ENCODE results near the gene KIF3B.
A peak's percentile ranks its signal among the peaks of the same experiment; 100 is the strongest.
"Not testable (repeated sequence)": the region's sequence is repeated elsewhere in the genome, so short reads cannot be mapped to it uniquely, and the experiment has no call there.

KIF3B gene

DNA sequence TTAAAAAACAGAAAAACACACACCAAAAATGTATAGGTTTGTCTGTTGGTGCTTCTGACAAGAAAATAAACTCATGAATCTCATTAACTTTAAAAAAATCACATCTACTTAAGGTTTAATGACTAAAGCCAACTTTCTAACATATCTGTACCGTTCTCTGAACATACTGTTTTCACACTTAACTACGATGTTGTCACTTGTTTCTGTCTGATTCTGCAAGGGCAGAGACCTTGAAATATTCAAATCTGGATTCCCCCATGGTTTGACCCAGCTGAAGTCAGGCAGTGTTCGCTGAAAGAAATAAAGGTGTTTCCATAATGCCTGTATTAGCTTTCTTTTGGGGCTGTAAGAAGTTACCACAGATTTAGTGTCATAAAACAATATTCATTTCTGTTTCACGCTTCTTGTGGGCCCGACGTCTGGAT, 78.0 kb downstream of the KIF3B start:
- DNase-seq (ENCODE audit: extremely low read depth in 1 of 2, low read depth in 1 of 2): no peak

DNA sequence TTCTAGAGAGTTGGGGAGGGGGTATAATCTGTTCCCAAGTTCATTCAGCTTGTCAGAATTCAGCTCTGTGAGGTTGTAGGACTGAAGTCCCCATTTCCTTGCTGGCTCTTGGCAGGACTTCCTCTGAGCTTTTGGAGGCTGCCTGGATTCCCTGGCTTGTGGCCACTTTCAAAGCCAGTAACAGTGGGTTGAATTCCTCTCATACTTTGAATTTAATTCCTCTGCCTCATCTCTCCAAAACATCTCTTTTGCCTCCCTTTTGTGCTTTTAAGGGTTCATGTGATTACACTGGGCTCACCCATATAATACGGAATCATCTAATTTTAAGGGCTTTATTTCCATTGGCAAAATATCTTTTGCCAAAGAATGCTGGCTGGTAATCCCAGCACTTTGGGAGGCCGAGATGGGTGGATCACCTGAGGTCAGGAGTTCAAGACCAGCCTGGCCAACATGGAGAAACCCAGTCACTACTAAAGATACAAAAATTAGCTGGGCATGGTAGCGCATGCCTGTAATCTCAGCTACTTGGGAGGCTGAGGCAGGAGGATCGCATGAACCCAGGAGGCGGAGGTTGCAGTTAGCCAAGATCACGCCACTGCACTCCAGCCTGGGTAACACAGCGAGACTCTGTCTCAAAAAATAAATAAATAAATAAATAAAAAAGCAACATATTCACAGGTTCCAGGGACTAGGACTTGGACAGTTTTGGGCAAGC, 78.6 kb downstream of the KIF3B start:
- DNase-seq (ENCODE audit: extremely low read depth in 1 of 2, low read depth in 1 of 2): not testable (repeated sequence)

GRCh38 chr20:32356622-32357374, 79.3 kb downstream of the KIF3B start:
- no peak for DNase-seq (ENCODE audit: extremely low read depth in 1 of 2, low read depth in 1 of 2)

- no peak for DNase-seq (ENCODE audit: extremely low read depth in 1 of 2, low read depth in 1 of 2)
These were observed 80.0 kb downstream of the KIF3B start for GRCh38 chr20:32357375-32357868.

DNA sequence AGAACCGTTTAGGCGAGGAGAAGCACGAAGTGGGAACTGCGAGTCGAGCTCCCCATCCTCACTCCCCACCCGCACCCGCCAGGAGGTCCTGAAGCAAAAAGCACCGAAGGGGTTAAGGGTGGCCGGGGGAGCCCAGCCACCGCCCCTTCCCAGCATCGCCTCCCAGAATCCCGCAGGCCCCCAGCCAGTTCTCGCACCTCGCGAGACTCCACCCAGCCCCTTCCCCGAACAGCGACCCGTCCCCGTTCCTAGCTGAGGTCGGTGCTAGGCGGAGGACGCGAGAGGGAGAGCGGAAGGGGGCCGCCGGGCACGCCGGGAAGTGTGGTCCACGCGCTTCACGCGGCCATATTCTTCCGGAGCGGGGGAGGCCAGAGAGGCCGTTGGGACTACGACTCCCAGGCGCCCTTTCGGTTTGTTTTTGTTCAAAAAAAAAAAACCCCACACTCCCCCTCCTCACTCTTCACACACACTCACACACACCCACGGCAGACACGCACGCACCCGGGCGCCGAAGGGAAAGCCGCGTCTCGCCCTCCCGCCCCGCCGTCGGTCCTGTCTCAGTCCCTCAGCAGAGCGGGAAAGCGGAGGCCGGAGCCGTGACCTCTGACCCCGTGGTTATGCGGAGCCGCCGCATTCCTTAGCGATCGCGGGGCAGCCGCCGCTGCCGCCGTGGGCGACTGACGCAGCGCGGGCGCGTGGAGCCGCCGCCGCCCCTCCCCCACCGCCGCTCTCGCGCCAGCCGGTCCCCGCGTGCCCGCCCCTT, 80.6 kb downstream of the KIF3B start, which contains the start of gene ASXL1:
TSS of gene ASXL1 (plus strand) at position 463 of the 763 bp plus-strand sequence. CDS start 445 bp downstream, outside the sequence.
- peak; percentile 92 to 95 for DNase-seq (ENCODE audit: extremely low read depth in 1 of 2, low read depth in 1 of 2)

- no peak for DNase-seq (ENCODE audit: extremely low read depth in 1 of 2, low read depth in 1 of 2)
These were observed 81.1 kb downstream of the KIF3B start for GRCh38 chr20:32358632-32358882.

DNA sequence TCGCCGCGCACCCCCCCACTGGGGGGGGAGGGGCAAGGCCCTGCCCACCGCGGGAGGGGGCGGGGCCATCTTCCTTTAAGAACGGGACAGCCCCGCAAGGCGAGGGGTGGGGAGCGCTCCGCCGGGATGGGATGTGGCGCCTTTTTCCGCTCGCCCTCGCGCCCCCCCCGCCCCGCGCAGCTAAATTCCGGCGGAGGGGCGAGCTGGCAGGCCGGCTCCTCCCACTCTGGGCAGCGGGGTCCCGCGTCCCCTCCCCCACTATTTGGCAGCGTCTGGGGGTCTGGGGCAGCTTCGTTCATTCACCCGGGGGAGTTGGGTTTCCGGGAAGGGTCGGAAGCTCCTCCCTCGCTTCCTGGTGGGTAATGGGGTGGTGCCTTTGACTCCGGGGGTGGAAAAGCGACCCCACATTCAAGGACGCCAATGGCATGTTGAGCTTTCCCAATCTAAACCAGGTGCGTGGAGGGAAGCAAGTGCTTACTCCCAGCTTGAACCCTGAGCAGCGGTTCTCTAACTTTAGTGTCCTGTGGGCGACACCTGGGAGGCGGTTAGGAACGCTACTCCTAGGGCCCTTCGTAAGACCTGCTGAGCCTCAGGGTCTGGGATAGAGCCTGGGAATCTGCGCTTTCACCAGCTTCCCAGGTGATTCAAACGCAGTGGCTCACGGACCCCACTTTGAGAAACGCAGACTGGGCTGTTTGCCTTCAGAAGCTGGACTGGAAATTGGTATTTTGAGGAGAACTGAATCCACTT, 81.6 kb downstream of the KIF3B start:
- peak; percentile 60 to 65 for DNase-seq (ENCODE audit: extremely low read depth in 1 of 2, low read depth in 1 of 2)

DNA sequence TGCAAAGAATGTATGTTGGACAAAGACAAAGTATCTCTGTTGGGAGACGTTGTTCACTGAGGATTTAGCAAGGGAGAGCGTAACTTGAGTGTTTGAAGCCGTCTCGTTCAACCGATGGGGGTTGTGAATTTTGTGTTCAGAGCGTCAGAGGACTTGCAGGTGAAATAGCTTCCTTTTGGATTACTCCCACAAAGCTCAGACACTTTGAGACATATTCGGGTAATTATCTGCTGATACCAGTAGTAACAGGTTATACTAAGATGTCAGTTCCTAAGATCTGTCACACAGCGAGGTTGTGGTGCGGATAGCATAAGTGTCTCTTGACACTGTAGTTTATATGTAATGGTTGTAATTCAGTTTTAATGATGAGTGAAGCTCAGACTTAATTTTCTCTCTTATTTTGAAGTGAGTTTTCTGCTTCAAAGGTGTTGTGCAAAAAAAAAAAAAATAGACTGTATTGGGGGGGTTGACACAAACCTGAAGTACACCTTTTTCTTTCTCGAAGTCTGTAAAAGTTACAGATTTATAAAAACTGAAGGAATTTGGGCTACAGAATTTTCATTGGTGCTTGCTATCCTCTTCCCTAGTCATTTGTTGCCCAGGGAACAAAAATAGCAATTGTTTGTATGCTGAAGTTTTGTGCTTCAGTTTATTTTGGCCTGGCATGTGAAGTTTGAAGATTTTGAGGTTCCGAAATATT, 82.3 kb downstream of the KIF3B start:
- DNase-seq (ENCODE audit: extremely low read depth in 1 of 2, low read depth in 1 of 2): no peak

DNA sequence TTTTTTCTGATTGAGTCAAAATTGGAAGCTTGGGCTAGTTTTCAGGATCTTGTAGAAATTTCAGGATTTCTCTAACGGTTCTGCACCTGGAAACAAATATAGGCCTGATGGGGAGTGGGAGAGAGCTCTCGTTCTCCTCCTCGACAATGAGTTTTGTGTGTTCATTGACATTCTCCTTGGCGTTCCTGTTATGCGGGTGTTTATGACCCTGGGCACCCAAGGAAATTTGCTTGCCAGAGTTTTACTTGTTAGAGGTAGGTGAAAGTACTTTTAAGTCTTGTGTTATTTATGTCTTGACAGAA, 82.8 kb downstream of the KIF3B start:
- no peak for DNase-seq (ENCODE audit: extremely low read depth in 1 of 2, low read depth in 1 of 2)

GRCh38 chr20:32362901-32363364, 85.5 kb downstream of the KIF3B start:
- no peak for DNase-seq (ENCODE audit: extremely low read depth in 1 of 2, low read depth in 1 of 2)

DNA sequence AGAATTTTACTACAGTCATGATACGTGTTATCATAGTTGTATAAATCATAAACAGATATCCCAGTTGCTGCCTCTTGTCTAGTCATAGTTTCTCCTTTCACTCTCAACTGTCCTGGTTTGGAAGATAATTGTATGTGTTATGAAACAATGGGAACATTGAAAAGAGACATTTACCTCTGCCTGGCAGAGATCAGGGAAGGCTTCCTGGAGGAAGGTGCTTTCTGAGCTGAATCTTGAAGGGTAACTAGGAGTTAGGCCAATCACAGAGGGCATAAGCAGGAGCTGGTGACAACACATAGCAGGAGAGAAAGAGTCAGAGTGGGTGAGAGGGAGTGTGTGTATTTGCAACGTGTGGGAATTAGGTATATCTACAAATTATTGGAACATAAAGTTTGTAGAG, 86.0 kb downstream of the KIF3B start:
- no peak for DNase-seq (ENCODE audit: extremely low read depth in 1 of 2, low read depth in 1 of 2)

GRCh38 chr20:32364554-32365208, 87.2 kb downstream of the KIF3B start:
- no peak for DNase-seq (ENCODE audit: extremely low read depth in 1 of 2, low read depth in 1 of 2)

- DNase-seq (ENCODE audit: extremely low read depth in 1 of 2, low read depth in 1 of 2): no peak
These were observed 88.1 kb downstream of the KIF3B start for GRCh38 chr20:32365564-32365963.

- no peak for DNase-seq (ENCODE audit: extremely low read depth in 1 of 2, low read depth in 1 of 2)
These were observed 88.9 kb downstream of the KIF3B start for GRCh38 chr20:32366380-32366779.

GRCh38 chr20:32368323-32368722, 90.9 kb downstream of the KIF3B start:
- no peak for DNase-seq (ENCODE audit: extremely low read depth in 1 of 2, low read depth in 1 of 2)

DNA sequence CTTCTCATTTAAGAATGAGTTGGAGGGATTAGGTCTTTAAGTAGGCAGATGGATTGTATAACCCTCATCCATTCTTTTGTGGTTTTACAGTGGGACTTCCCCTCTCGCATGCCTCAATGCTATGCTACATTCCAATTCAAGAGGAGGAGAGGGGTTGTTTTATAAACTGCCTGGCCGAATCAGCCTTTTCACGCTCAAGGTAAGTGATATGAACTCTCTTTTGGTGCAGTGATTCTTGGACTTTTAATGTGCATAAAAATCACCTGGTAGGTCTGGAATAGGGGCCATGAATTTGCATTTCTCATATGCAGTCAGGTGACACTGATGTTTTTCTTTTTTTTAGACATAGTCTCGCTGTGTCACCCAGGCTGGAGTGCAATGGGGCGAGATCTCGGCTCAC, 91.5 kb downstream of the KIF3B start:
- DNase-seq (ENCODE audit: extremely low read depth in 1 of 2, low read depth in 1 of 2): no peak

GRCh38 chr20:32370897-32371296, 93.4 kb downstream of the KIF3B start:
- no peak for DNase-seq (ENCODE audit: extremely low read depth in 1 of 2, low read depth in 1 of 2)

DNA sequence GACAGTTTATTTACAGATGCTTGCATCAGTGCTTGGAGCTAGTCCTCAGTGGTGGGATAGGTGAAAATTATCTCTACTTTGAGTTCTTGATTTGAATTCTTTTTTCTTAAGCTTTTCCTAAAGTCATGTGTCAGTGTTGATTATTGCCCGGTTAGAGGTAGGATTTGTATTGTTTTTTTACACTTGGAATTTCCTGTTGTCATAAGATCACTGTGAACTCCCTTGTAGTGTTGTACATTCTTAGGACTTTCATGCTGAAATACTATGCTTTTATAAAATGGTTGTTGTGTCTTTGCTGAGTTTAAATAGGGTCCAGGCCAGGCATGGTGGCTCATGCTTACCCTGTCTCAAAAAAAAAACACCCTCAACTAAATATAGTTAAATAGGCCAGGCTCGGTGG, 101.0 kb downstream of the KIF3B start:
- DNase-seq (ENCODE audit: extremely low read depth in 1 of 2, low read depth in 1 of 2): no peak

DNA sequence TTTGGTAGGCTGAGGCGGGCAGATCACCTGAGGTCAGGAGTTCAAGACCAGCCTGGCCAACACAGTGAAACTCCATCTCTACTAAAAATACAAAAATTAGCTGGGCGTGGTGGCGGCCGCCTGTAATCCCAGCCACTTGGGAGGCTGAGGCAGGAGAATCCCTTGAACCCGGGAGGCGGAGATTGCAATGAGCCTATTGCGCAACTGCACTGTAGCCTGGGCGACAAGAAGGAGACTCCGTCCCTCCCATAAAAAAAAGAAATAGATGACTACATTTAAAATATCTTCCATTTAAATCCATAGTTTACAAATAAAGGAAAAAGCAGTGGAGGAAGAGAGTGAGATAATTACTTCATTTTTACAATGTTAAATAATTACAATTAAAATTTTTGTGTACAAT, 102.6 kb downstream of the KIF3B start:
- not testable (repeated sequence) for DNase-seq (ENCODE audit: extremely low read depth in 1 of 2, low read depth in 1 of 2)

DNA sequence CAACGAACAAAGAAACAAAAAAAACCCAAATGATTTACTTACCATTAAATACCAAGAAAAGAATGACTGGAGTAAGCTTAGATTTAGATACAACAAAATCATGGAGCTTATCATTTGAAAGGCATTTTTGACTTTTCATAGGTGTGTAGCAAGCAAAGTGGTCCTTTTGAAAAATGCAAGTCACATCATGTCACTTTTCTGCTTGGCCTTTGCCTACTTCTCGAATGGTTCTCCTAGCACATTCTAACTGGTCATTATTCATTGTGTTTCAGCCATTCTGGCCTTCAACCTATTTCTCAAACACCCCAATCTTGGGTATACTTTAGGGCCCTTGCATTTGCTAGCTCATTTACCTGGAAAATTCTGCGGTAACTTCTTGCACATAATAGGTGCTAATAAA, 103.3 kb downstream of the KIF3B start:
- no peak for DNase-seq (ENCODE audit: extremely low read depth in 1 of 2, low read depth in 1 of 2)

All from stimulated activated CD8-positive, alpha-beta memory T cell treated with anti-CD3 and anti-CD28 coated beads, Interleukin-7, amount 100 ng/mL, for 48 hours (primary cell).